ENCODE data around the gene ANKRD65.

DNA sequence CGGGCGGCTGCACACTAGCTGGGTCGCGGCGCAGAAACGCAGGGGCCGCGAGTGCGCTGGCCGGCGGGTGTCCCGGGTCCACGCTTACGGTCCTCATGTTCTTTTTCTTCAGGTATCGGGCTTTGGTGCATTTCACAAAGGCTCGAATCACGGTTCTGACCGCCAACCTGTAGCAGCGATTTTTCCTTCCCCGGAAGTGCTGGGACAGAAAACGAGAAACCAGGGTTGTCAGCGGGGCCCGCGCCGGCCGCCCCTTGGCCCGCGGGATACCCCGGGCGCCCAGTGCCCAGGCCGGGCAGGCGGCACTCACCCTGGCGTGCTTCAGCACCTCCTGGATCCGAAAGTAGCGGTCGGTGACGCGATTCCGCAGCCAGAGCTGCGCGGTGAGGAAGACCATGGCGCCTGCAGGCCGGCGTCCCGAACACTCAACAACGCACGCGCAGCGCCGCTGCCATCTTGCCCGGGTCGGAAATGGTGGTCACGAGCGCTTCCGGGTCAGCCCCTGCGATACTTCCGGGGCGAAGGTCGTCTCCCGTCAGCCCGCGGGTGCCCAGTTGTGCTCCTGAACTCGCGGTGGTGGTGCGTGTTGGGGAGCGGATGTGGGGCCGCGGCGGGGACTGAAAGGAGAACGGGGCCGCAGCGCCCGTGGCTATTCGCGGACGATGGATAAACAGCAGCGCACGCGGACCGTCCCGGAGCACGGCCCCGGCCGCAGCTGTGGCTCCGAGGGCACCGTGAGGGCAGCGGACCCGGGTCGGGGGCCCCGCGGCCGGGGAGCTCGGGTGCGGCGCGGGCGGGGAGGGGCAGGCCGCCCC lies 14.0 kb downstream of the ANKRD65 start, which contains the start of gene MRPL20:
- TF ChIP-seq, protein P1, sequence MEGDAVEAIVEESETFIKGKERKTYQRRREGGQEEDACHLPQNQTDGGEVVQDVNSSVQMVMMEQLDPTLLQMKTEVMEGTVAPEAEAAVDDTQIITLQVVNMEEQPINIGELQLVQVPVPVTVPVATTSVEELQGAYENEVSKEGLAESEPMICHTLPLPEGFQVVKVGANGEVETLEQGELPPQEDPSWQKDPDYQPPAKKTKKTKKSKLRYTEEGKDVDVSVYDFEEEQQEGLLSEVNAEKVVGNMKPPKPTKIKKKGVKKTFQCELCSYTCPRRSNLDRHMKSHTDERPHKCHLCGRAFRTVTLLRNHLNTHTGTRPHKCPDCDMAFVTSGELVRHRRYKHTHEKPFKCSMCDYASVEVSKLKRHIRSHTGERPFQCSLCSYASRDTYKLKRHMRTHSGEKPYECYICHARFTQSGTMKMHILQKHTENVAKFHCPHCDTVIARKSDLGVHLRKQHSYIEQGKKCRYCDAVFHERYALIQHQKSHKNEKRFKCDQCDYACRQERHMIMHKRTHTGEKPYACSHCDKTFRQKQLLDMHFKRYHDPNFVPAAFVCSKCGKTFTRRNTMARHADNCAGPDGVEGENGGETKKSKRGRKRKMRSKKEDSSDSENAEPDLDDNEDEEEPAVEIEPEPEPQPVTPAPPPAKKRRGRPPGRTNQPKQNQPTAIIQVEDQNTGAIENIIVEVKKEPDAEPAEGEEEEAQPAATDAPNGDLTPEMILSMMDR (IDR thresholded peaks at IDR 0.05): no peak
- TF ChIP-seq POLR2A (IDR thresholded peaks at IDR 0.05): no peak
